ENCODE results near the gene LRRN3. TPM values are rescaled to one million over a fixed set of nuclear protein-coding genes. Genes with fewer than 3 reads are reported as not detected.

Gene LRRN3
- polyA plus RNA-seq, 1 of the 3 experiments (the other 2 are of a cell fraction) = 2.1 TPM

DNA sequence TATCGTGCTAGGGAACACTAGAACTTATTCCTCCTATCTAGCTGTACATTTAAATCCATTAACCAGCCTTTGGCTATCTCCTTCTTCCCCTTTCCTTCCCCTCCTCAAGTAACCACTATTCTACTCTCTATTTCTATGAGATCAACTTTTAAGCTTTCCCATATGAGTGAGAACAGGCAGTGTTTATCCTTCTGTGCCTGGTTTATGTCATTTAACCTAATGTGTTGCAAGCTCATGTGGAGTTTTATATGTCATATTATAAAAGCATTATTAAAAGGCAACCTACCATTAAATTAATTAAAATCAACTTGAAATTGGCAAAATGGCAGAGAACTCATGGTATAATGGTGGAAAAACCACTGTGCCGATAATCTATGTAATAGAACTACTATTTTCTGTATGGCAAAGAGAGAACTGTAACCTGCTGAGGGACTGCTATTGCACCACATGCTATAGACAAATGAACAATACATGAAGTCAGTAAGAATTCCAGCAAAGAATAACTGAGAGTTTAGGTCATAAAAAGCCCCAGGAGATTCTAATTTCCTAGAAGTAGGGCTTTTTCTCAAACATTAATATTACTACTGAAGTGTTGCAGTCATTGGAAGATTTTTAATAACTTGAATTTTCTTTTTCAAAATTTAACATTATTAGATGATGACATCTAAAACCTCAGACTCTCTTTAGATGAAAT, 81.8 kb downstream of the LRRN3 start:
- POLR2A ChIA-PET = no interaction called here
- H3K27ac ChIP-seq (ENCODE audit: low read depth in 2 of 2, low read length in 1 of 2) = no peak overlapping the region

DNA sequence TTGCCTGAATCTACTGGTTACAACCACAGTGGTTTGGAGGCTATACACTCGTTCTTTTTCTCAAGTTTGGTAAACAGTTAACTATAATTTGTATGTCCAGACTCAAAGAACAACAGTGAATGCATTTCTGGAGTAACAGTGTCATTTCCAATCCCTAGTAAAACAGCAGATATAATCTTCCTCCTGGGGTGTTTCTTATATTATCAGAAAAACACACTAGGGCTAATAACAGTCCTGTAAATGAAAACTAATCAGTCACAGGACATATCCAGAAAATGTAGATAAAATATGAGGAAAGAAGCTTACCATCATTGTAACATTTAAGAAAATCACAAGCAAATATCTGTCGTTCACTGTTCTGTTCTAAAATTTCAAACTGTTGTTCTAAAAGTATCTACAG, 82.6 kb downstream of the LRRN3 start:
- Histone ChIP-seq H3K9ac (no peak overlapping the region), H2AFZ (ENCODE audit: low read depth) (no peak overlapping the region), H3K79me2 (ENCODE audit: insufficient read depth) (no peaks in the 10 kb centered on the region), H3K27me3 (ENCODE audit: insufficient read depth) (no peaks in the 10 kb centered on the region), H3K27ac (ENCODE audit: low read depth in 2 of 2, low read length in 1 of 2) (no peak overlapping the region), H3K4me1 (ENCODE audit: control insufficient read depth in 1 of 2, insufficient read depth in 2 of 2, low read depth in 1 of 2, low read length in 1 of 2) (peaks cover 0 to 3% of the 10 kb centered on the region in 2 experiments; a peak in 1 of 4 replicates), H3K4me3 (ENCODE audit: low read depth in 2 of 2, low read length in 1 of 2) (no peak overlapping the region), H3K9me2 (no peaks in the 10 kb centered on the region), H3F3A (replicated peaks; ENCODE audit: insufficient read depth) (no peaks in the 10 kb centered on the region), H3K36me3 (replicated peaks in 1 of 2; ENCODE audit: control insufficient read depth in 1 of 2, insufficient read depth in 2 of 2, low read length in 1 of 2) (no peaks in the 10 kb centered on the region), H4K20me1 (ENCODE audit: insufficient read depth) (no peaks in the 10 kb centered on the region), H3K4me2 (no peak overlapping the region), H3K9me3 (no peaks in the 10 kb centered on the region)
- 79% methylated on average over 2 of the region's 2 CpGs for WGBS (ENCODE audit: low lambda C conversion rate)
- ChIA-PET POLR2A (no interaction called here), CTCF (no interaction called here)
- no peak for DNase-seq
- TF ChIP-seq, protein P1, sequence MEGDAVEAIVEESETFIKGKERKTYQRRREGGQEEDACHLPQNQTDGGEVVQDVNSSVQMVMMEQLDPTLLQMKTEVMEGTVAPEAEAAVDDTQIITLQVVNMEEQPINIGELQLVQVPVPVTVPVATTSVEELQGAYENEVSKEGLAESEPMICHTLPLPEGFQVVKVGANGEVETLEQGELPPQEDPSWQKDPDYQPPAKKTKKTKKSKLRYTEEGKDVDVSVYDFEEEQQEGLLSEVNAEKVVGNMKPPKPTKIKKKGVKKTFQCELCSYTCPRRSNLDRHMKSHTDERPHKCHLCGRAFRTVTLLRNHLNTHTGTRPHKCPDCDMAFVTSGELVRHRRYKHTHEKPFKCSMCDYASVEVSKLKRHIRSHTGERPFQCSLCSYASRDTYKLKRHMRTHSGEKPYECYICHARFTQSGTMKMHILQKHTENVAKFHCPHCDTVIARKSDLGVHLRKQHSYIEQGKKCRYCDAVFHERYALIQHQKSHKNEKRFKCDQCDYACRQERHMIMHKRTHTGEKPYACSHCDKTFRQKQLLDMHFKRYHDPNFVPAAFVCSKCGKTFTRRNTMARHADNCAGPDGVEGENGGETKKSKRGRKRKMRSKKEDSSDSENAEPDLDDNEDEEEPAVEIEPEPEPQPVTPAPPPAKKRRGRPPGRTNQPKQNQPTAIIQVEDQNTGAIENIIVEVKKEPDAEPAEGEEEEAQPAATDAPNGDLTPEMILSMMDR (IDR thresholded peaks at IDR 0.05) = no peak
- no peak for TF ChIP-seq FOSL2 (IDR thresholded peaks at IDR 0.05; ENCODE audit: borderline replicate concordance, low read depth)
- no peak for TF ChIP-seq NFIC (IDR thresholded peaks at IDR 0.05; ENCODE audit: borderline replicate concordance)
- TF ChIP-seq, protein P2, sequence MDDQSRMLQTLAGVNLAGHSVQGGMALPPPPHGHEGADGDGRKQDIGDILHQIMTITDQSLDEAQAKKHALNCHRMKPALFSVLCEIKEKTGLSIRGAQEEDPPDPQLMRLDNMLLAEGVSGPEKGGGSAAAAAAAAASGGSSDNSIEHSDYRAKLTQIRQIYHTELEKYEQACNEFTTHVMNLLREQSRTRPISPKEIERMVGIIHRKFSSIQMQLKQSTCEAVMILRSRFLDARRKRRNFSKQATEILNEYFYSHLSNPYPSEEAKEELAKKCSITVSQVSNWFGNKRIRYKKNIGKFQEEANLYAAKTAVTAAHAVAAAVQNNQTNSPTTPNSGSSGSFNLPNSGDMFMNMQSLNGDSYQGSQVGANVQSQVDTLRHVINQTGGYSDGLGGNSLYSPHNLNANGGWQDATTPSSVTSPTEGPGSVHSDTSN (IDR thresholded peaks at IDR 0.05) = no peak
- TF ChIP-seq RCOR1 (IDR thresholded peaks at IDR 0.05; ENCODE audit: low read length) = no peak
- TF ChIP-seq RAD21 (IDR thresholded peaks at IDR 0.05; ENCODE audit: low read length) = no peak
- no peak for TF ChIP-seq EZH2phosphoT487 (IDR thresholded peaks at IDR 0.05; ENCODE audit: borderline replicate concordance, low read depth)
- TF ChIP-seq MEF2A (IDR thresholded peaks at IDR 0.05; ENCODE audit: borderline replicate concordance, low read depth) = no peak
- TF ChIP-seq, protein P3, sequence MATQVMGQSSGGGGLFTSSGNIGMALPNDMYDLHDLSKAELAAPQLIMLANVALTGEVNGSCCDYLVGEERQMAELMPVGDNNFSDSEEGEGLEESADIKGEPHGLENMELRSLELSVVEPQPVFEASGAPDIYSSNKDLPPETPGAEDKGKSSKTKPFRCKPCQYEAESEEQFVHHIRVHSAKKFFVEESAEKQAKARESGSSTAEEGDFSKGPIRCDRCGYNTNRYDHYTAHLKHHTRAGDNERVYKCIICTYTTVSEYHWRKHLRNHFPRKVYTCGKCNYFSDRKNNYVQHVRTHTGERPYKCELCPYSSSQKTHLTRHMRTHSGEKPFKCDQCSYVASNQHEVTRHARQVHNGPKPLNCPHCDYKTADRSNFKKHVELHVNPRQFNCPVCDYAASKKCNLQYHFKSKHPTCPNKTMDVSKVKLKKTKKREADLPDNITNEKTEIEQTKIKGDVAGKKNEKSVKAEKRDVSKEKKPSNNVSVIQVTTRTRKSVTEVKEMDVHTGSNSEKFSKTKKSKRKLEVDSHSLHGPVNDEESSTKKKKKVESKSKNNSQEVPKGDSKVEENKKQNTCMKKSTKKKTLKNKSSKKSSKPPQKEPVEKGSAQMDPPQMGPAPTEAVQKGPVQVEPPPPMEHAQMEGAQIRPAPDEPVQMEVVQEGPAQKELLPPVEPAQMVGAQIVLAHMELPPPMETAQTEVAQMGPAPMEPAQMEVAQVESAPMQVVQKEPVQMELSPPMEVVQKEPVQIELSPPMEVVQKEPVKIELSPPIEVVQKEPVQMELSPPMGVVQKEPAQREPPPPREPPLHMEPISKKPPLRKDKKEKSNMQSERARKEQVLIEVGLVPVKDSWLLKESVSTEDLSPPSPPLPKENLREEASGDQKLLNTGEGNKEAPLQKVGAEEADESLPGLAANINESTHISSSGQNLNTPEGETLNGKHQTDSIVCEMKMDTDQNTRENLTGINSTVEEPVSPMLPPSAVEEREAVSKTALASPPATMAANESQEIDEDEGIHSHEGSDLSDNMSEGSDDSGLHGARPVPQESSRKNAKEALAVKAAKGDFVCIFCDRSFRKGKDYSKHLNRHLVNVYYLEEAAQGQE (IDR thresholded peaks at IDR 0.05; ENCODE audit: low read depth, low read length) = no peak
- no peak for TF ChIP-seq TCF12 (IDR thresholded peaks at IDR 0.05)
- TF ChIP-seq CHD2 (IDR thresholded peaks at IDR 0.05; ENCODE audit: low read length, partially characterized antibody) = no peak
- TF ChIP-seq GATA2 (CRISPR knock-in tag; IDR thresholded peaks at IDR 0.05) = no peak
- no peak for TF ChIP-seq FOXJ3 (CRISPR knock-in tag; IDR thresholded peaks at IDR 0.05)

More for the DNA sequence above, 81.8 kb downstream of the LRRN3 start:
- 89% methylated on average over 2 of the region's 2 CpGs for WGBS (ENCODE audit: low lambda C conversion rate)
- Histone ChIP-seq H3K9ac (no peak overlapping the region), H3K4me3 (ENCODE audit: low read depth in 2 of 2, low read length in 1 of 2) (no peak overlapping the region), H3K4me2 (no peak overlapping the region), H3F3A (replicated peaks; ENCODE audit: insufficient read depth) (no peaks in the 10 kb centered on the region), H3K9me3 (no peaks in the 10 kb centered on the region), H3K27me3 (ENCODE audit: insufficient read depth) (no peaks in the 10 kb centered on the region), H4K20me1 (ENCODE audit: insufficient read depth) (no peaks in the 10 kb centered on the region), H3K79me2 (ENCODE audit: insufficient read depth) (no peaks in the 10 kb centered on the region), H3K9me2 (no peaks in the 10 kb centered on the region), H3K4me1 (ENCODE audit: control insufficient read depth in 1 of 2, insufficient read depth in 2 of 2, low read depth in 1 of 2, low read length in 1 of 2) (peaks cover 0 to 5% of the 10 kb centered on the region in 2 experiments; a peak in 1 of 4 replicates), H3K36me3 (replicated peaks in 1 of 2; ENCODE audit: control insufficient read depth in 1 of 2, insufficient read depth in 2 of 2, low read length in 1 of 2) (no peaks in the 10 kb centered on the region), H2AFZ (ENCODE audit: low read depth) (no peak overlapping the region)
- CTCF ChIA-PET = interaction anchor here (0.6 to 1.2 kb wide), 4 partner anchors 9 to 138 kb away, joined by 3 read pairs; no protein-coding TSS in a partner anchor
- no peak for TF ChIP-seq NFIC (IDR thresholded peaks at IDR 0.05; ENCODE audit: borderline replicate concordance)
- no peak for TF ChIP-seq TCF12 (IDR thresholded peaks at IDR 0.05)
- DNase-seq = no peak

All from SK-N-SH (cell line).